GM12878 (cell line): ENCODE results near the gene RAP1A. TPM values are rescaled to one million over a fixed set of nuclear protein-coding genes. Genes with fewer than 3 reads are reported as not detected.

ENCODE experiments used
- CBX5 ChIP-seq: sonication (generic); IDR thresholded peaks from 2 replicates; pipeline ENCODE4 v1.6.1; 2016; ENCODE audit warnings: low read depth, moderate library complexity, mild to moderate bottlenecking, inconsistent platforms
- EED ChIP-seq: sonication (generic); IDR thresholded peaks from 2 replicates; pipeline ENCODE4 v1.6.1; 2016; ENCODE audit warnings: antibody characterized with exemption, low read depth
- EZH2 ChIP-seq: IDR thresholded peaks from 2 replicates; pipeline ENCODE4 v1.6.1; 2012; ENCODE audit warnings: low read depth, mild to moderate bottlenecking, control low read depth, inconsistent platforms, low read length, borderline replicate concordance; ENCODE audit not compliant: control insufficient read depth
- HDAC2 ChIP-seq: fragments of 200-600 bp; sonication (generic); IDR thresholded peaks from 2 replicates; pipeline ENCODE4 v1.6.1; 2017
- KAT2A ChIP-seq: conservative IDR thresholded peaks from 2 replicates; pipeline ENCODE4 v1.6.1; 2011; ENCODE audit warnings: low read depth, low read length; ENCODE audit not compliant: control insufficient read depth
- NFYB ChIP-seq: IDR thresholded peaks from 2 replicates; pipeline ENCODE4 v1.6.1; 2011; ENCODE audit warnings: low read depth, mild to moderate bottlenecking, low read length, improper control_type of control experiment, moderate library complexity; ENCODE audit not compliant: insufficient read depth
- NRF1 ChIP-seq: conservative IDR thresholded peaks from 2 replicates; pipeline ENCODE4 v1.6.1; 2011; ENCODE audit warnings: mild to moderate bottlenecking, low read depth, low read length, improper control_type of control experiment
- PAX5 ChIP-seq: IDR thresholded peaks from 2 replicates; pipeline ENCODE4 v1.6.1; 2011; ENCODE audit warnings: low read depth, low read length, borderline replicate concordance
- POU2F2 ChIP-seq: IDR thresholded peaks from 3 replicates; pipeline ENCODE4 v1.6.1; 2011; ENCODE audit warnings: low read depth, mild to moderate bottlenecking, low read length, borderline replicate concordance
- RB1 ChIP-seq: fragments of 450-650 bp; formaldehyde crosslinking; IDR thresholded peaks from 2 replicates; pipeline ENCODE4 v1.6.1; 2017; ENCODE audit warnings: mild to moderate bottlenecking, borderline replicate concordance
- TAF1 ChIP-seq: IDR thresholded peaks from 2 replicates; pipeline ENCODE4 v1.6.1; 2011; ENCODE audit warnings: mild to moderate bottlenecking, low read depth, low read length, borderline replicate concordance
- polyA plus RNA-seq, 11 experiments: library from polyadenylated mRNA; depleted of rRNA in 4 of 11; unstranded in 6 of 11; stranded (reverse) in 5 of 11; fragments of >200 nt; fragmentation: Nextera tagmentation in 4 of 11; fragmentation: Illumina TruSeq in 1 of 11; extraction: Ambion mirVana in 4 of 11; extraction: Trizol in 1 of 11; gene quantifications; 1 replicate in 1 of 11; 2 replicates in 10 of 11; pipeline versions ENCODE4 v1.2.1 to v1.2.3, GENCODE V29; 2011 to 2016; ENCODE audit warnings: inconsistent platforms in 2 of 11, missing spikeins in 2 of 11, low read depth in 1 of 11
- total RNA-seq, 4 experiments: library from RNA; depleted of rRNA in 3 of 4; stranded (reverse); fragments of >200 nt in 3 of 4; fragmentation: Illumina TruSeq in 1 of 4; extraction: Trizol in 1 of 4; gene quantifications; 2 replicates each; pipeline versions ENCODE4 v1.2.1 to v1.2.3, GENCODE V29; 2013 to 2021
- TF ChIP-seq, protein P1 (sequence below): IDR thresholded peaks from 2 replicates; pipeline ENCODE4 v1.6.1; 2012; ENCODE audit warnings: low read depth, low read length, improper control_type of control experiment
- TF ChIP-seq, protein P2 (sequence below): fragments of 450-650 bp; IDR thresholded peaks from 2 replicates; pipeline ENCODE4 v1.6.1; 2017; ENCODE audit warnings: low read depth, mild to moderate bottlenecking, moderate library complexity
- TF ChIP-seq, protein P3 (sequence below): fragments of 450-650 bp; IDR thresholded peaks from 2 replicates; pipeline ENCODE4 v1.6.1; 2017; ENCODE audit warnings: mild to moderate bottlenecking, moderate library complexity
- TF ChIP-seq, protein P4 (sequence below): fragments of 450-650 bp; formaldehyde crosslinking; IDR thresholded peaks from 2 replicates; pipeline ENCODE4 v1.5.0; 2022; ENCODE audit warnings: mild to moderate bottlenecking, missing genetic modification characterization
- TF ChIP-seq, protein P5 (sequence below): IDR thresholded peaks from 2 replicates; pipeline ENCODE4 v1.6.1; 2011; ENCODE audit warnings: mild to moderate bottlenecking, low read depth, low read length, moderate library complexity; ENCODE audit not compliant: insufficient replicate concordance

RAP1A gene
- total and polyA plus RNA-seq, 10 of the 15 experiments (the other 5 are each of a cell fraction or from before 2014, with no cell fraction given): 38.4 to 213 (median 86.0) TPM

DNA sequence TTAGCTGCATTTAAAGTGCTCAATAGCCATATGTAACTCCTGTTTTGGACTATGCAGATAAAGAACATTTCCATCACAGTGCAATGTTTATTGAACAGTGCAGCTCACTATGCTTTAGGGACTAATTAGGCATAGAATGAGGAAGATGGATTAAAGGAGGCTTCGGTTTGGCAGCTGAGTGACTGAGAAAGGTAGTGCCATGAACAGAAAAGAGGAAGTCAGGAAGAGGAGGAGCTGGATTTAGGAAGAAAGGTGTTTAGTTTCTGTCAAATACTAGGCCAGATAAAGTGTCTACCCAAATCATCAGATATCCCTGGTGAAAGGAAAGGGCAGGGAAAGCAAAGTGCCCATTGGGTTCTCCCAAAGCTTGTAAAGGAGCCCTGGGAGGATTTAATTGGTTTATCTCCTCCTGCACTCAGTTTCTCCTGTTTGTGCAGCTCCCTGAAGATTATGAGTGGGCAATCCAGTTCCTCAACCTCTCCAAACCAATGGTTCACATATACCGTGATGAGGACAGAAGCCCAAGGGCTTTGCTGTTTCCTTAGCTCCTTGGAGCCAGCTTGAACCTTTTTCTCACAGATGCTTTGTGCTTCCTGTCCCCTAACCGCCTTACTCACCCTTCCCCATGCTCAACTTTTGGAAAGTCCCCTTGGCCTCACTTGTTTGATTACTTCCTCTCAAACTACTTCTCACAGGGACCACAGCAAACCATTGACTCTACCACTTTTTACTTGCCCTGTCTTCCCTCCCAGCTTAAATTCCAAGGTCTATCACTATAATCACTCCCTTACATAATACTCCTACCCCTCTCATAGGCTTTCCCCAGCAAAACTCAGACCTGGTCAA is 3.5 kb upstream of the RAP1A start (continued):
- TF ChIP-seq, protein P1, sequence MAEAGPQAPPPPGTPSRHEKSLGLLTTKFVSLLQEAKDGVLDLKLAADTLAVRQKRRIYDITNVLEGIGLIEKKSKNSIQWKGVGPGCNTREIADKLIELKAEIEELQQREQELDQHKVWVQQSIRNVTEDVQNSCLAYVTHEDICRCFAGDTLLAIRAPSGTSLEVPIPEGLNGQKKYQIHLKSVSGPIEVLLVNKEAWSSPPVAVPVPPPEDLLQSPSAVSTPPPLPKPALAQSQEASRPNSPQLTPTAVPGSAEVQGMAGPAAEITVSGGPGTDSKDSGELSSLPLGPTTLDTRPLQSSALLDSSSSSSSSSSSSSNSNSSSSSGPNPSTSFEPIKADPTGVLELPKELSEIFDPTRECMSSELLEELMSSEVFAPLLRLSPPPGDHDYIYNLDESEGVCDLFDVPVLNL: no peak
- peak; percentile 46; the same call in 1 of the 2 replicates for TF ChIP-seq TAF1
- TF ChIP-seq RB1: 0 out of 2 replicates have a peak, but pooled peaks have one; percentile 52
- peak; percentile 48; the same call in 1 of the 3 replicates for TF ChIP-seq POU2F2
- TF ChIP-seq, protein P2, sequence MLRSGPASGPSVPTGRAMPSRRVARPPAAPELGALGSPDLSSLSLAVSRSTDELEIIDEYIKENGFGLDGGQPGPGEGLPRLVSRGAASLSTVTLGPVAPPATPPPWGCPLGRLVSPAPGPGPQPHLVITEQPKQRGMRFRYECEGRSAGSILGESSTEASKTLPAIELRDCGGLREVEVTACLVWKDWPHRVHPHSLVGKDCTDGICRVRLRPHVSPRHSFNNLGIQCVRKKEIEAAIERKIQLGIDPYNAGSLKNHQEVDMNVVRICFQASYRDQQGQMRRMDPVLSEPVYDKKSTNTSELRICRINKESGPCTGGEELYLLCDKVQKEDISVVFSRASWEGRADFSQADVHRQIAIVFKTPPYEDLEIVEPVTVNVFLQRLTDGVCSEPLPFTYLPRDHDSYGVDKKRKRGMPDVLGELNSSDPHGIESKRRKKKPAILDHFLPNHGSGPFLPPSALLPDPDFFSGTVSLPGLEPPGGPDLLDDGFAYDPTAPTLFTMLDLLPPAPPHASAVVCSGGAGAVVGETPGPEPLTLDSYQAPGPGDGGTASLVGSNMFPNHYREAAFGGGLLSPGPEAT: peak; percentile 98
- no peak for TF ChIP-seq HDAC2
- TF ChIP-seq, protein P3, sequence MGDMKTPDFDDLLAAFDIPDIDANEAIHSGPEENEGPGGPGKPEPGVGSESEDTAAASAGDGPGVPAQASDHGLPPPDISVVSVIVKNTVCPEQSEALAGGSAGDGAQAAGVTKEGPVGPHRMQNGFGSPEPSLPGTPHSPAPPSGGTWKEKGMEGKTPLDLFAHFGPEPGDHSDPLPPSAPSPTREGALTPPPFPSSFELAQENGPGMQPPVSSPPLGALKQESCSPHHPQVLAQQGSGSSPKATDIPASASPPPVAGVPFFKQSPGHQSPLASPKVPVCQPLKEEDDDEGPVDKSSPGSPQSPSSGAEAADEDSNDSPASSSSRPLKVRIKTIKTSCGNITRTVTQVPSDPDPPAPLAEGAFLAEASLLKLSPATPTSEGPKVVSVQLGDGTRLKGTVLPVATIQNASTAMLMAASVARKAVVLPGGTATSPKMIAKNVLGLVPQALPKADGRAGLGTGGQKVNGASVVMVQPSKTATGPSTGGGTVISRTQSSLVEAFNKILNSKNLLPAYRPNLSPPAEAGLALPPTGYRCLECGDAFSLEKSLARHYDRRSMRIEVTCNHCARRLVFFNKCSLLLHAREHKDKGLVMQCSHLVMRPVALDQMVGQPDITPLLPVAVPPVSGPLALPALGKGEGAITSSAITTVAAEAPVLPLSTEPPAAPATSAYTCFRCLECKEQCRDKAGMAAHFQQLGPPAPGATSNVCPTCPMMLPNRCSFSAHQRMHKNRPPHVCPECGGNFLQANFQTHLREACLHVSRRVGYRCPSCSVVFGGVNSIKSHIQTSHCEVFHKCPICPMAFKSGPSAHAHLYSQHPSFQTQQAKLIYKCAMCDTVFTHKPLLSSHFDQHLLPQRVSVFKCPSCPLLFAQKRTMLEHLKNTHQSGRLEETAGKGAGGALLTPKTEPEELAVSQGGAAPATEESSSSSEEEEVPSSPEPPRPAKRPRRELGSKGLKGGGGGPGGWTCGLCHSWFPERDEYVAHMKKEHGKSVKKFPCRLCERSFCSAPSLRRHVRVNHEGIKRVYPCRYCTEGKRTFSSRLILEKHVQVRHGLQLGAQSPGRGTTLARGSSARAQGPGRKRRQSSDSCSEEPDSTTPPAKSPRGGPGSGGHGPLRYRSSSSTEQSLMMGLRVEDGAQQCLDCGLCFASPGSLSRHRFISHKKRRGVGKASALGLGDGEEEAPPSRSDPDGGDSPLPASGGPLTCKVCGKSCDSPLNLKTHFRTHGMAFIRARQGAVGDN: peak; percentile 79
- TF ChIP-seq EZH2: no peak
- no peak for TF ChIP-seq NFYB
- TF ChIP-seq PAX5: peak; percentile 68; the same call in 1 of the 2 replicates
- no peak for TF ChIP-seq KAT2A
- TF ChIP-seq, protein P4, sequence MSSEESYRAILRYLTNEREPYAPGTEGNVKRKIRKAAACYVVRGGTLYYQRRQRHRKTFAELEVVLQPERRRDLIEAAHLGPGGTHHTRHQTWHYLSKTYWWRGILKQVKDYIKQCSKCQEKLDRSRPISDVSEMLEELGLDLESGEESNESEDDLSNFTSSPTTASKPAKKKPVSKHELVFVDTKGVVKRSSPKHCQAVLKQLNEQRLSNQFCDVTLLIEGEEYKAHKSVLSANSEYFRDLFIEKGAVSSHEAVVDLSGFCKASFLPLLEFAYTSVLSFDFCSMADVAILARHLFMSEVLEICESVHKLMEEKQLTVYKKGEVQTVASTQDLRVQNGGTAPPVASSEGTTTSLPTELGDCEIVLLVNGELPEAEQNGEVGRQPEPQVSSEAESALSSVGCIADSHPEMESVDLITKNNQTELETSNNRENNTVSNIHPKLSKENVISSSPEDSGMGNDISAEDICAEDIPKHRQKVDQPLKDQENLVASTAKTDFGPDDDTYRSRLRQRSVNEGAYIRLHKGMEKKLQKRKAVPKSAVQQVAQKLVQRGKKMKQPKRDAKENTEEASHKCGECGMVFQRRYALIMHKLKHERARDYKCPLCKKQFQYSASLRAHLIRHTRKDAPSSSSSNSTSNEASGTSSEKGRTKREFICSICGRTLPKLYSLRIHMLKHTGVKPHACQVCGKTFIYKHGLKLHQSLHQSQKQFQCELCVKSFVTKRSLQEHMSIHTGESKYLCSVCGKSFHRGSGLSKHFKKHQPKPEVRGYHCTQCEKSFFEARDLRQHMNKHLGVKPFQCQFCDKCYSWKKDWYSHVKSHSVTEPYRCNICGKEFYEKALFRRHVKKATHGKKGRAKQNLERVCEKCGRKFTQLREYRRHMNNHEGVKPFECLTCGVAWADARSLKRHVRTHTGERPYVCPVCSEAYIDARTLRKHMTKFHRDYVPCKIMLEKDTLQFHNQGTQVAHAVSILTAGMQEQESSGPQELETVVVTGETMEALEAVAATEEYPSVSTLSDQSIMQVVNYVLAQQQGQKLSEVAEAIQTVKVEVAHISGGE (CRISPR knock-in tag): no peak
- no peak for TF ChIP-seq NRF1
- TF ChIP-seq, protein P5, sequence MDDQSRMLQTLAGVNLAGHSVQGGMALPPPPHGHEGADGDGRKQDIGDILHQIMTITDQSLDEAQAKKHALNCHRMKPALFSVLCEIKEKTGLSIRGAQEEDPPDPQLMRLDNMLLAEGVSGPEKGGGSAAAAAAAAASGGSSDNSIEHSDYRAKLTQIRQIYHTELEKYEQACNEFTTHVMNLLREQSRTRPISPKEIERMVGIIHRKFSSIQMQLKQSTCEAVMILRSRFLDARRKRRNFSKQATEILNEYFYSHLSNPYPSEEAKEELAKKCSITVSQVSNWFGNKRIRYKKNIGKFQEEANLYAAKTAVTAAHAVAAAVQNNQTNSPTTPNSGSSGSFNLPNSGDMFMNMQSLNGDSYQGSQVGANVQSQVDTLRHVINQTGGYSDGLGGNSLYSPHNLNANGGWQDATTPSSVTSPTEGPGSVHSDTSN: no peak
- peak; percentile 81 for TF ChIP-seq EED
- 0 out of 2 replicates have a peak, but pooled peaks have one; percentile 36 for TF ChIP-seq CBX5
